NB4 (cell line): ENCODE results near the gene CTIF.

Experiments used
- DNase-seq: peaks from one replicate; pipeline ENCODE4 v3.0.0; 2010; ENCODE audit warnings: low read depth
- H3K4me3 ChIP-seq: one replicate; pipeline ENCODE4 v1.5.1; 2011; ENCODE audit warnings: mild to moderate bottlenecking, low read depth, low read length, moderate library complexity
- CTCF ChIP-seq: IDR thresholded peaks from one replicate; pipeline ENCODE4 v1.5.1; 2012; ENCODE audit warnings: low read depth, low read length
- MAX ChIP-seq: IDR thresholded peaks from 2 replicates; pipeline ENCODE4 v1.6.1; 2011; ENCODE audit warnings: low read depth, low read length
- MYC ChIP-seq: IDR thresholded peaks from 2 replicates; pipeline ENCODE4 v1.6.1; 2011; ENCODE audit warnings: low read depth, low read length
- POLR2A ChIP-seq: IDR thresholded peaks from 2 replicates; pipeline ENCODE4 v1.6.1; 2011; ENCODE audit warnings: mild to moderate bottlenecking; ENCODE audit not compliant: insufficient read length; ENCODE audit errors: extremely low read depth

CTIF gene

GRCh38 chr18:48605408-48605845 lies 66.6 kb downstream of the CTIF start:
- no peak overlapping the region for H3K4me3 ChIP-seq
- DNase-seq, result peak; percentile 94
- TF ChIP-seq POLR2A (no peak), CTCF (peak; percentile 72)

- H3K4me3 ChIP-seq, result no peak overlapping the region
- no peak for TF ChIP-seq CTCF
- TF ChIP-seq MAX, result no peak
- TF ChIP-seq POLR2A, result no peak
- no peak for TF ChIP-seq MYC
- peak; percentile 27 for DNase-seq
Measured at GRCh38 chr18:48607056-48607984, 68.5 kb downstream of the CTIF start.

GRCh38 chr18:48608581-48608980 lies 69.8 kb downstream of the CTIF start:
- TF ChIP-seq MYC (no peak), POLR2A (no peak), CTCF (no peak), MAX (no peak)
- H3K4me3 ChIP-seq, result no peak overlapping the region
- no peak for DNase-seq

GRCh38 chr18:48609114-48609513 lies 70.3 kb downstream of the CTIF start:
- TF ChIP-seq POLR2A (no peak), MAX (no peak), MYC (no peak), CTCF (no peak)

GRCh38 chr18:48609820-48610815 lies 71.3 kb downstream of the CTIF start:
- H3K4me3 ChIP-seq, result no peak overlapping the region
- no peak for DNase-seq
- TF ChIP-seq MAX (no peak), MYC (no peak), POLR2A (no peak), CTCF (no peak)

More at GRCh38 chr18:48609114-48609513, 70.3 kb downstream of the CTIF start:
- no peak for DNase-seq
- H3K4me3 ChIP-seq, result no peak overlapping the region
